GM19372 (cell line): ENCODE measurements around the gene GJB4.

Source experiments
- ATAC-seq: cut with Tn5 transposase; IDR thresholded peaks from one replicate; pipeline ENCODE4 v1.9.1; 2021; ENCODE audit warnings: mild to moderate bottlenecking, low read depth, moderate library complexity; ENCODE audit not compliant: unreplicated experiment

The GJB4 gene

DNA sequence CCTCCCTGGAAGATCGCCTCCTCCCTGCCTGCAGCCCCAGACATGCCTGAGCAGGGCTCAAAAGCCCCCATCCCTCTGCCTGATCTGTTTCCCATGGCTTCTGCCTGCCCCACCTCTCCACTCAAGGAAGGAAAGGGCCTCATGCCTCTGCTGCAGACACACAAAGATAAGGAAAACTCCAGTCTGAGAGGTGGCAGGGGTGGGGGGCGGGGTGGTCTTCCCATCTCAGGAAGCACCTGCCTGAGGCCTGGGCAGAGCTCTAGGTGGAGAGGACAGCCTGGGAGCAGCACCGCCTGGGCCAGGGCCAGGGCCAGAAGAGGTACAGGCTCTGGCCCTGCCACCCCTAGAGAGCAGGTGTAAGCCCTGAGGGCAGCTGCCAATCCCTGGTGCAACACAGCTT, 17.4 kb downstream of the GJB4 start:
- ATAC-seq = no peak

DNA sequence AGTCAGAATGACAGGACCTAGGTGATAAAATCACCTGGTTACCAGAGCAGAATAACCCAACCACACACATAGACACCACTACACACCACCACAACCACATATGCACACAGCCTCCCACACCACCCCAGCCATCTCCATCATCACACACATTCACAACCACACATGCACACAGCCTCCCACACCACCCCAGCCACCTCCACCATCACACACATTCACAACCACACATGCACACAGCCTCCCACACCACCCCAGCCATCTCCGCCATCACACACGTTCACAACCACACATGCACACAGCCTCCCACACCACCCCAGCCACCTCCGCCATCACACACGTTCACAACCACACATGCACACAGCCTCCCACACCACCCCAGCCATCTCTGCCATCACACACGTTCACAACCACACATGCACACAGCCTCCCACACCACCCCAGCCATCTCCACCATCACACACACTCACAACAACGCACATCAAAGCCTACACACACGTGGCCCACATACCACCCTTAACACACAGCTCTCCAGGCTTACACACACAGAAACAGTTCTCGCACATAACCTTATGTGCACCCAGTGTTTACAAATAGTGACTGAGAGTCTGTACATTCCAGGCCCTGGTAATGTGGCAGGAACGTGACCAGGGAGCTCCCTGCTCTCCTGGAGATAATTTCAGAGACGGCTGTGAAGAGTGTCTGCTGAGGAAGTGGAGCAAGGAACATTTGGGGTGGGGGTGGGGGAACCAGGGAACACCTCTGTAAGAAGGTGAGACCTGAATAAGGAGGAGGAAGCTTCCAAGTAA, 18.2 kb downstream of the GJB4 start:
- no peak for ATAC-seq

DNA sequence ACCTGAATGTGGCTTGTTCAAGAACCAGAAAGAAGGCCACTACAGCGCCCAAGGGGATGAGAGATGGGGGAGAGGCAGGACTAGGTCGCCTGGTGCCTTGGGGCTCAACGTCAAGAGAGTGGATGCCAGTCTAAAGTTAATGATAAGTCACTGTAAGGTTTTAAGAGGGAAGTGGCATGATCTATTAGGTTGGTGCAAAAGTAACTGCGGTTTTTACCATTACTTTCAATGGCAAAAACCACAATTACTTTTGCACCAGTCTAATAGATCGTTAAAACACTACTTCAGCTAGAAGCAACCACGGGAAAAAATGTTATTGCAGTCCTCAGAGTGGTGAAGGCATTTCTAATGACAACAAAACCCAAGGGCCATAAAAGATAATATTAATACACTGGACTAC, 18.8 kb downstream of the GJB4 start:
- ATAC-seq = no peak

- no peak for ATAC-seq
Observed at GRCh38 chr1:34779005-34779404, 19.5 kb downstream of the GJB4 start.

DNA sequence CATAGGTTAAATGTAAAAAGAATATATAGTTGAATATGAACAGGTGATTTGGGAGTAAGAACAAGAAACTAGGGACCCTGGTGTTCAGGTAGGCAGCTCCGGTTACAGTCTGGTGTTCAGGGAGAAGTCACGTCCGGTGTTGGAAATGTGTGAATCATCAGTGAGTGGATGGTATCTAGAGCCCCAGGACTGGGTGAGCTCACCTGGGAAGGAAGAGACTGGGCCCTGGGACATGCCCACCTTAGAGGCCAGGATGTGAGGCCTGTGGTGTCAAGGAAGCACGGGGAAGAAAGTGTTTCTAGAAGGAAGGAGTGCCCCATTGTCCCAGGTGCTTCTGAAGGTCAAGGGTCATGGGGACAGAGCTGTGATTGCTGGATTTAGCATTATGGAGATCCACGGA, 20.0 kb downstream of the GJB4 start:
- ATAC-seq = no peak

GRCh38 chr1:34779962-34780361, 20.4 kb downstream of the GJB4 start:
- ATAC-seq = no peak

DNA sequence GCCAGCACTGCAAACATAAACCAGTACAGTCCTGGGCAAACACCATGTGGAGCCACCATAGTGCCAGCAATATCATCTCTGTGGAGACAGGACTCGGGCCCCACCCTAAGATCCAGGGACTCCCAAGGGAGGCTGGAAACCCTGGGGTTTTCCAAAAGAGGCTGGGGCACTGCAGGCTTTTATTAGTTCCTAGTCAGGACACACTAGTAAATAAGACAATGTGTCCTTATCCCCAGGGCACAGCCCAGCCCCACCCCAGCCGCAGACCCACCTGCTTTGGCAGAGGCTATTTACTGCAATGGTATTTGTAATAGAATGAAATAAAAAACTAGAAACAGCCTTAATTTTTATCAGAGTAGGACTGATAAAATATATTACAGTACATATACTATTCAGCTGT, 21.0 kb downstream of the GJB4 start:
- no peak for ATAC-seq

GRCh38 chr1:34781071-34781843, 21.7 kb downstream of the GJB4 start, which contains the start of gene GJB3:
GJB3 (plus strand) TSS chr1:34781214; CDS start chr1:34784763, 3,549 bp downstream.
- no peak for ATAC-seq

DNA sequence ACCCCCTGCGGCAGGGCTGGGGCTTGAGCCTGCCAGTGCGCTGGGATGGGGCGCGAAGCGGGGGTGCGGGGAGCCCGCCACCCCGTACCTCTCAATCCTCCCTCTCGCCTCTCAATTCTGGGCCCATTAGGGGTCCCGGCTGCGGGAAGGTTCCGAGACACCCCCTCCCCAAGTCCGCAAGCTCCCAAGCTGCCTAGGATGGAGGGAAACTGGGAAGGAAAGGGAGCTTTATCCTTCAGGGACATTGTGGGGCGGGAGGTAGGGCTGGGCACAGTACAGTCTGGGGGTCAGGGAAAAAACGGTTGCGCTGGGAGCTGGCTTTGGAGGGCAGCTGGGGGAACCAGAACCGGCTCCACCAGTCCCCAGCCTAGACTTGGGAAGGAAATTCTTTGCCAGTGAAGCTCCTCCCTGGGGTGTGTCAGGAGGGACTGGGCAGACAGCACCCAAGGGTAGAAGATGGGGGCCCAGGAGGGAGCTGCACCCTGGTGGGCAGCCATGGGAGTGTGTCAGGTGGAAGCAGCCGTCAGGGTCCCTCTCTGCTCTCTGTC, 22.4 kb downstream of the GJB4 start:
- no peak for ATAC-seq

GRCh38 chr1:34784751-34785221, 25.2 kb downstream of the GJB4 start:
- ATAC-seq = no peak

DNA sequence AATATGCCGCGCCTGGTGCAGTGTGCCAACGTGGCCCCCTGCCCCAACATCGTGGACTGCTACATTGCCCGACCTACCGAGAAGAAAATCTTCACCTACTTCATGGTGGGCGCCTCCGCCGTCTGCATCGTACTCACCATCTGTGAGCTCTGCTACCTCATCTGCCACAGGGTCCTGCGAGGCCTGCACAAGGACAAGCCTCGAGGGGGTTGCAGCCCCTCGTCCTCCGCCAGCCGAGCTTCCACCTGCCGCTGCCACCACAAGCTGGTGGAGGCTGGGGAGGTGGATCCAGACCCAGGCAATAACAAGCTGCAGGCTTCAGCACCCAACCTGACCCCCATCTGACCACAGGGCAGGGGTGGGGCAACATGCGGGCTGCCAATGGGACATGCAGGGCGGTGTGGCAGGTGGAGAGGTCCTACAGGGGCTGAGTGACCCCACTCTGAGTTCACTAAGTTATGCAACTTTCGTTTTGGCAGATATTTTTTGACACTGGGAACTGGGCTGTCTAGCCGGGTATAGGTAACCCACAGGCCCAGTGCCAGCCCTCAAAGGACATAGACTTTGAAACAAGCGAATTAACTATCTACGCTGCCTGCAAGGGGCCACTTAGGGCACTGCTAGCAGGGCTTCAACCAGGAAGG, 25.8 kb downstream of the GJB4 start:
- no peak for ATAC-seq

DNA sequence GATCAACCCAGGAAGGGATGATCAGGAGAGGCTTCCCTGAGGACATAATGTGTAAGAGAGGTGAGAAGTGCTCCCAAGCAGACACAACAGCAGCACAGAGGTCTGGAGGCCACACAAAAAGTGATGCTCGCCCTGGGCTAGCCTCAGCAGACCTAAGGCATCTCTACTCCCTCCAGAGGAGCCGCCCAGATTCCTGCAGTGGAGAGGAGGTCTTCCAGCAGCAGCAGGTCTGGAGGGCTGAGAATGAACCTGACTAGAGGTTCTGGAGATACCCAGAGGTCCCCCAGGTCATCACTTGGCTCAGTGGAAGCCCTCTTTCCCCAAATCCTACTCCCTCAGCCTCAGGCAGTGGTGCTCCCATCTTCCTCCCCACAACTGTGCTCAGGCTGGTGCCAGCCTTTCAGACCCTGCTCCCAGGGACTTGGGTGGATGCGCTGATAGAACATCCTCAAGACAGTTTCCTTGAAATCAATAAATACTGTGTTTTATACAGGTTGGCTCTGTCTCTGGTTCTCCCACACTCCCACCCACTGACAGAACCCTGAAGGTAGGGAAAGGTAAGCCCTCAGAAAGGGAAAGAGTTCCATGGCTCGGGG, 26.4 kb downstream of the GJB4 start:
- no peak for ATAC-seq

DNA sequence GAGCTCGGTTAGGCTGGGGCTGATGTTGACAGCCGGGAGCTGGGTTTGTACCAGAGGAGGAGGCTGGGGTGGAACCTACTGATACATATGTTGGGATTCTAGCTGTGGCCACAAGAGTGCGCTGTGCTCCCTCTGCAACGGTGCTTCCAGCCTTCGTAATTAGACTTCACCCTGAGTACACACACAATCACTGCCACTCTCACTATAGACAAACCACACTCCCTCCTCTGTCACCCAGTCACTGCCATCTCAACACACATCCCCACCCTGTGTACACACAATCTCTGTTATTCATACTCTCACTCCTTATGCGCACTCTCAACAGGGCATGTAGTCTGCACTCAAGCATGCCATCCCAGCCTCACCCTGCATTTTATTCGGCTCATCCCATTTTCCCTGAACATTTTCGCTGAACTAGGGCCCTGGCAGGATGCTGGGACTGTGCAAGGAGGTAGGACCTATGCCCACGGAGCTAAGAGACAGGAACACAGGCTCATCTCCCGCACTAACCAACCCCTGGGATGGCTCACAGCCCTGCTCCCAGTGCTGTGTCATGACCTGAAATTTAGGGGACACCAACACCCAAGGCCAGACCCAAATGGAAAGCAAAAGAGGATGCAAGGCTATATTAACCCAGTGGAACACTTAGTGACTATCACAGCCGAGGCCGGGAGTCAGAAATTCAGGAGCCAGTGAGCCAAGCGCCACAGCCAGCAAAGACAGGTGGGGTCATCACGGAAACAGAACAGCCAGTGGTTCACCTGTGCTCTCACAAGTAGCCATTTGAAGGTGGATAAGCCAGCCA, 27.2 kb downstream of the GJB4 start:
- ATAC-seq = peak; percentile 72

GRCh38 chr1:34787461-34788420, 28.2 kb downstream of the GJB4 start:
- ATAC-seq = no peak

GRCh38 chr1:34790985-34791384, 31.4 kb downstream of the GJB4 start:
- no peak for ATAC-seq

DNA sequence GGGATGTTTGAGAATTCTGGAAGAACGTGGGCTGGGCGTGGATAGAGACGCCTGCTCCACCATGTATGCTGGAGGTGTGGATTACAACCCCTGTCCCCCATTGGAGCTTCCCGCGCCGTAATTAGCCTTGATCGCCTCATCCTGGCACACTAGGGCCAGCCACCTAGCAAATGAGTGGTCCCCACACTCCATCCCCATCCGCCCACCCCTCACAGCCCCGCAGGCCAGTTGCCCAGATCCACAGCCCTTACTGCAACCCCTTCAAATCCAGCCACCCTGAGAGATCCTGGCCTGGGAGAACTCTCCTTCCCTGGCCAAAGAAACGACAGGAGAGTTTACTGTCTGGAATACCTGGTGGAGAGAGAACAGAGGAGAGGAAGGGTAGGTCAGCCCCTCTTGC, 32.9 kb downstream of the GJB4 start:
- ATAC-seq = no peak

DNA sequence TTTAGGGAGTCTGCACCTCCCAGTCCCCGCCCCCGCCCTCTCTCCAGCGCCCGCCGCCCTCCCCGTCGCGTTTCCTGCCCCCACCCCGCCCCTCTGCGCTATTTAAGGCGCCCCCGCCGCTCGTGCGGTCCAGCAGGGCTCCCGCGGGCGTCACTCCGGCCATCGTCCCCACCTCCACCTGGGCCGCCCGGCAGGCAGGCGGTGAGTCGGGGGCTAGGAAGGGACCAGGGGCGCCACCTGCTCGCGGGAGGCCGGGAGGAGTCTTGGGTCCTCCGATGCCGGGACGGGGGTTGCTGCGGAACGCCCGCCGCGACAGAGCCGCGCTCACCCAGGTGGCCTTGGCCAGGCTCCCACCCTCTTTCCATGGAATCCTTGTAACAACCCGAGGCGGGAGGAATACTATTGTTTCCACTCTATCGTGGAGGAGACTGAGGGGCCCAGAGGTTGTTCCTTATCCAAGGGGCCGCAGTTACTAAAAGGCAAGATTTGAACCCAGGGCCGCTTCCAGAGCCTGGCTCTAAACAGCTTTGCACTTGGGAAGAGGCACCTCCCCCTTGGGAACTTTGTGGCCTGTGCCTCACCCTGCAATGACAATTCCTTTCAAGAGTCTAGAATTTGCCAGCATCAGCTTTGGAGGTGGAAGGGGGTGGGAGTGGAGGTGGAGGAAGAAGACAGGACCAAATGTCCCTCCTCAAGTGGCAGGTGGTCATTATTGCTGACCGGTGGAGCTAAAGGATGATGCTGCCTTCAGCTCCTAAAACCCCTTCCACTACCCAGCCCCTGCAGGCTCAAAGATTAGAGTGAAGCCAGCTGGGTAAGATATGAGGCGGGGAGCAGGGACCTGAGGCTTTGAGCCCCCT, 33.6 kb downstream of the GJB4 start, which contains the start of gene GJA4:
Gene GJA4 (plus strand): TSS at position 132 of the 860 bp plus-strand sequence. CDS start 1,215 bp downstream, outside the sequence.
- no peak for ATAC-seq
